Left lobe of liver (tissue), 2 donors: ENCODE data around the gene STARD3. TPM values are rescaled to one million over a fixed set of nuclear protein-coding genes. Genes with fewer than 3 reads are reported as not detected.

Experiments
- ATAC-seq: fragments of 200-7000 bp; cut with Tn5 transposase; one replicate; pipeline ENCODE4 v1.9.1; 2020; ENCODE audit warnings: mild to moderate bottlenecking, moderate library complexity
- DNase-seq: peaks from one replicate; pipeline ENCODE4 v3.0.0-alpha.2; 2020; ENCODE audit warnings: low spot score
- total RNA-seq: library from RNA; stranded (reverse); gene quantifications from one replicate; pipeline ENCODE4 v1.2.1, GENCODE V29; 2021
- donor health status: DM: no; HTN: no; CAD: no; lungs with moderate emphysema.
- donor health status: DM: no; HTN: yes; CAD: no.

STARD3 gene
- total RNA-seq, 1 donor from 2014 or later, result 27.3 TPM

DNA sequence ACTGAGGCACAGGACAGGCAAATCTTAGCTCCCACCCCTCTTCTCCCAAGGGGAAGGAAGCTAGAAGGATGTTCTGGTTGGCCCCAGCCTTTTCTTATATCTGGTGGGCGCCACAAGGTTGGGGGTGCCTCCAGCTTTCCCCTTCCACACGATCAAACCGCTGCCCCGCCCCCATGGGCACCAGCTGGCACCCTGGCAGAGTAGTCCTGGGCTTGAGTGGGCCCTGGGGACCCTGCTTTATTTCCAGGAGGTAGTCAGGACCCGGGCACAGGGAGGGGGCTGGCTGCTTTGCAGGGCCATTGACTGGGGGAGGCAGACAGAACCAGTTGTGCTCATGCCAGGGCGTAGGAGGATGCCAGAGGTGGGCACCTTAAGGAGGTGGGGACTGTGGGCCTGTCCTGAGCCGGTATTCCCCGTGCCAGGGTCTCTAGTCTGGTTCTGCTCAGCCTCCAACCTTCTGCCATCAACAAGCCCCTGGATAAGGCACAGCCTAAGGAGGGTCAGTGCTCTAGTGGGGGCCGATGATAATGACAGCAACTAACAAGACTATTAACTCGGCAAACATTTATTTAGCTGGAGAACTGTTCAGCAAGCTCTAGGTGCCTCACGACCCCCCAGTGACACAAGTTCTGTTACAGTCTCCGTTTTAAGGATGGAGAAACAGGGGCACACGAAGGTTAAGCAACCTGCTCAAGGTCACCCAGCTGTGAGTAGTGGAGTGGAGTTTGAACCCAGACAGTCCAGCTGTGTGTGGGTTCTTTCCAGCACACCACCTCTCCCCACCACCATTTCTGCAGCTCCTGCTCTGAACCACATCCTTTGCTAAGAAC, 17.8 kb upstream of the STARD3 start:
- DNase-seq (no peak), ATAC-seq (no peak)

DNA sequence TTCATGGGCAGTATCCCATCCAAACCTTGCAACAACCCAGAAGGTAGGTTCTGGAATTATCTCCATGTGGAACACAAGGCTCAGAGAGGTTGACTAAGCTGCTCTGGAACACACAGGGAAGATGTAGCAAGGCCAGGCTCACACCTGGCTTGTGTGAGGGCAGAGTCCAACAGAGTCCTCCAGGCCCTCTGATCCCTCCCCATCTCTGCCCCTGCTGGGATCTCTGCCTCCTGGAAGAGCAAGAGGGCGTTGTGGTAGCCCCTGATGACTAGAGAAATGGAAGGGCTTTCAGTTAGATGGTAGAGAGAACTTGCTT, 17.2 kb upstream of the STARD3 start:
- DNase-seq, result no peak
- ATAC-seq, result no peak

DNA sequence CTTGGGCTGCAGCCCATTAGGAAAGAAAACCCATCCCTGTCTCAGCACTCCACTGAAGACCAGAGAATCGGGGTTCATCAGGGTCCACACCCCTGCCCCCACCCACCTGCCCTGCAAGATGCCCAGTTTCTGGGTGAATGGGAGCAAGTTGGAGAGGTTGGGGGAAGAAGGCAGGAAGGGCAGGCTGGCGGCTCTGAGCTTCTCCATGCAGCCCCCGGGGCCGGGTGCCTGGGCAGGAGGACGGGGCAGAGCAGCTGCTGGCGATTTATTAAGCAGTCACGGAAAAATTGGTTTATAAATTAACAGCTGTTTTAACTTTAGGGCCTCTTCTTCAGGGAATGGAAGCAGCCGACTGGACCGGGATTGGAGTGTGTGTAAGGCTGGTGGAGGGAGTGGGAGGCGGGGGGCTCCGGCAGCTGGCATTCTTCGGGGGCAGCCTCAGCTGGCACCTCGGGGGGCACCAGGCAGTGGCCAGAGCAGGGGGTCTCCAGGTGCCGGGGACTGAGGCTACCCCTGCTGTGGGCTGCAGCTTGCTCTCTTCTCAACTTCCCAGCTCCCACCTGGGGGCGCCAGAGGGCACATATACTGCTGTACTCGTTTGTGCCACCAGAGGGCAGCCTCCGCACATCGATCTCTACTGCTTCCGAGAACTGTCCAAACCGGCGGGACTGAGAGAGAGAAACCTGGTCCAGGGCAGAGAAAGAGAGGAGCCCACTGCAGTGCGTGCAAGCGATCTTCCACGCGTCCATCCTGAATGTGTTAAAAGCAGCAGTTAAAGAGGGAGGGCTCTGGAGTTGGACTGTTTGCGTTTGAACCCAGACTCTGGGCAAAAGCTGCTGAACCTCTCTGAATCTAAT, 15.2 kb upstream of the STARD3 start:
- peak; percentile 90 for DNase-seq
- peak; percentile 88 for ATAC-seq

DNA sequence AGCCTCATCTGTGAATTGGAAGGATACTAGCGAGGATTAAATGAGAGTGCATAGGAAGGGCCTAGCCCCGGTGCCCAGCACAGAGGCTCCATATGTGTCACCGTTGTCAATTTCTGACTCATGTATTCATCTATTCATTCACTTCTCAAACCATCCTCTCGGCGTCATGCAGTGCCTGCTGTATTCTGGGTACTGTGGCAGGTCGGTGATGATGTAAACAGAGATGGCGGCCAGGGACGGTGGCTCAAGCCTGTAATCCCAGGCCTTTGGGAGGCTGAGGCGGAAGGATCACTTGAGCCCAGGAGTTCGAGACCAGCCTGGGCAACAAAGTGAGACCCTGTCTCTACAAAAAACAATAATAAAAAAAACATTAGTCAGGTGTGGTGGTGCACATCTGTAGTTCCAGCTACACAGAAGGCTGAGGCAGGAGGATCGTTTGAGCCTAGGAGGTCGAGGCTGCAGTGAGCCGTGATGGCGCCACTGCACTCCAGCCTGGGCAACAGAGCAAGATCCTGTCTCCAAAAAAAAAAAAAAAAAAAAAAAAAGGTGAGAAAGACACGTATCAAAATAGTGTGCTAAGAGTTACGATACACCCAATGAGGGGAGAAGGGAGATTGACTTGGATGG, 14.5 kb upstream of the STARD3 start:
- ATAC-seq (no peak), DNase-seq (no peak)

DNA sequence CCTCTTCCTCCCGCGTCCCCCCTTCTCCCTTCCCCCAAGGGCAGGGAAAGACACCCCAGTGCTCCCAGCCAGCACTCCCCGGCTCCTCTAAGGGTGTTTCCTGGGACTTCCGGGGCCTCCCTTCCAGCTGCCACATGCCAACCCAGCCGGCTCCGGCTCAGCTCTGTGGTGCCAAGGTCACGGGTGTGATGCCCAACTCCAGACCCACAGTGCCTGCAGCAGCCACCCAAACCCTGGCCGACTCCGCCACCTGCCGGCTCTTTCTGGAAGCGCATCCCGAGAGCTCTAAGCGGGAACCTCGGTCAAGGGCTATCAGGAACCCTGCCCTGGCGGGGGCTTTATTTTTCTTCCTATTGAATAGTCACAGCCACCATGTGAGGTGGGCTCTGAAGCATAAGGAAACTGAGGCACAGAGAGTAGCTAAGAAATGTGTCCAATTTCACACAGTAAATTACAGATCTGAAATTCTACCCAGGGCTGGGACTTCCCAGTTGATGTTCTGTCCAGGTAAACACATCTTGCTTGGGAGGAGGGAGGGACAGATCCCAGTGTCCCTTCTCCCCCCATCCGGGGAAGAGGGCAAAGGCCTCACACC, 13.5 kb upstream of the STARD3 start:
- ATAC-seq (peak; percentile 87), DNase-seq (peak; percentile 87)

DNA sequence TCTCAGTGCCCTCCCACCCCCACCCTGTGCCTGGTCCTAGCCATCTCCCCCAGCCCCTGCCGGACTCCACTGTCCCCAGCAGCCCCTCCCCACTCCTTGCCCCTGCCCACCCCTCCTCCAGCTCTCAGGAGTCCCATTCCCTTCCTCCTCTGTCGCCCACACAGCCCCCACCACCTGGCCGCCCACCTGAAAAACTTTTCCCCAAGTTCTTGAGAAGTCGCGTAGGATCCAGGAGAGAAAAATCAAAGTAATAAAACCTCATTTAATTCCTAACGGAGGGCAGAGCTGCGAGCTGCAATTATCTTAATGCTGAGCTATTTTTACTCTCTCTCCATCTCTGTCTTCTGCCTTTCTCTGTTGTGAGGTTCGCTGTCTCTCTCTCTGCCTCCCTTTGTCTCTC, 12.6 kb upstream of the STARD3 start:
- DNase-seq (no peak), ATAC-seq (no peak)

DNA sequence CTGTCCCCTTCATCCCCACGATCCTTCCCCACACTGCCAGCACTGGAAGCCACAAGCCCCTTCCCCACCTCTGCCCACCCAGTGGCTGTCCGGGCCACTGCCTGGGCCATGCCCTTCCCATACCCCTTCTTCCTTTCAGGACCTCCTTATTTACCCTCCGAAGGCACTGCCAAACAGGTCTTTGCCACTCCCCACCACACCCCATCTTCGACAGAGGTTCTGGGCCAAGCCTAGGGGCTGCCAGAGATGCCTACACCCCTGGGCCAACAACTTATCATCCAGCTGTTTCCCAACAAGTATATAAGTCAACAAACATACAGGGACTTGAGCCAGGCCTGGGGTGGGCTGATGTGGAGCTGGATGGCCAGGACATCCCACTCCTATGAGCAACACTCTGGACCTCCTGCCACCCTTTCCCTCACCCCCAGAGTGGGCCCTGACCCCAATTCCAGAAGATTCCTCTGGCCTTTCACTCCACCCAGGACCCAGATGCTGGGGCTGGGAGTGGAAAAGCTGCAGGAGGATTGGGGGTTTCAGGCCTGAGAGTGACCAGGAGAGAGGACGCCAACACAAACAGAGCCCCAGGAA, 11.7 kb upstream of the STARD3 start:
- no peak for DNase-seq
- no peak for ATAC-seq

DNA sequence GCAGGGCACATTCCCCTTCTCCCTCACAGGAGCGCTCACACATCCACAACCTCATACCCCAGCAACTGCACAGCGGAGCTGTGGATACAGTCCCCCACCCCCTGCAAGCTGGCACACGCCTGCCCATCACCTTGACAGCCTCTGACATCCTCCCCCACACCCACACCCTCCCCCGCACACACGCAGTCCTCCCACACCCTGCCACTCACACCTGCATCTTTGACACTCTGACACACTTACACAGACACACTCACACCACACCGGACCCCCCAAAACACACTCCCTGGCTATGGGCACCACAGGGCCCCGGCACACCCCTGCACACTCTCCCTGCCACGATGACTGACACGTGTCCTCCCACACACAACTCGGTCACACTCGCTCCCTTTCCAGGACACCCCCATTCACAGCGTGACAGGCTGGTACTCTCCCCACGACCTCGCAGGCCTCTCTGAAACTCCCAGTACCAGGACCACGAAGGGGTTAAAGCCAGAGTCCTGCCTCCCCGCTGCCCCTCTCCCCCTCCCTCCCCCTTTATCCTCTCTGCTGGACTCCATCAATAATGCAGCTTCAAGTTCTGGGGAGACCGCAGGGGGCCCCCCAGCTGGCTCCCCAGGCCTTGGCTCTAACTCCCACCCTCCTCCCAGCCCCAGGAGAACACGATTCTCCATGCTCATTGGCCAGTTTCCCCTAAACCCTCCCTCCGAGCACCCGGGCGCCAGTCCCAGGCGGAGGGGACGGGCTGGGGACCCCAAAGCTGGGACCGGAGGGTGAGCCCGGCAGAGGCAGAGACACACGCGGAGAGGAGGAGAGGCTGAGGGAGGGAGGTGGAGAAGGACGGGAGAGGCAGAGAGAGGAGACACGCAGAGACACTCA, 10.5 kb upstream of the STARD3 start, which contains the start of gene PPP1R1B:
Gene PPP1R1B, plus strand, starts transcription at position 782 of the 876 bp plus-strand sequence. CDS start 441 bp downstream, outside the sequence.
- ATAC-seq (no peak), DNase-seq (no peak)

DNA sequence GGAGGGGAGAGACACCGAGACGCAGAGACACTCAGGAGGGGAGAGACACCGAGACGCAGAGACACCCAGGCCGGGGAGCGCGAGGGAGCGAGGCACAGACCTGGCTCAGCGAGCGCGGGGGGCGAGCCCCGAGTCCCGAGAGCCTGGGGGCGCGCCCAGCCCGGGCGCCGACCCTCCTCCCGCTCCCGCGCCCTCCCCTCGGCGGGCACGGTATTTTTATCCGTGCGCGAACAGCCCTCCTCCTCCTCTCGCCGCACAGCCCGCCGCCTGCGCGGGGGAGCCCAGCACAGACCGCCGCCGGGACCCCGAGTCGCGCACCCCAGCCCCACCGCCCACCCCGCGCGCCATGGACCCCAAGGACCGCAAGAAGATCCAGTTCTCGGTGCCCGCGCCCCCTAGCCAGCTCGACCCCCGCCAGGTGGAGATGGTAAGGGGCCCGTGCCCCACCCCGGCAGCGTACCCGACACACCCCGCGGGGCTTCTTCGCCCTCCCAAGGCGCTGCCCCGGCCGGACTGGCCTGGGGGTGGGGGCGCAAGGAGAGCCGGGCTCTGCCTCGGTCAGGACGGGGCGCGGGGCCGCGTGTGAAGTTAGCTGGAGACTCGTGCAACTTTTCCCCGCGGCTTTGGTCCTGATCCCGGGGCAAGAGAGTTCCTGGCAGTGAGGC, 9.8 kb upstream of the STARD3 start:
- no peak for DNase-seq
- ATAC-seq, result no peak

DNA sequence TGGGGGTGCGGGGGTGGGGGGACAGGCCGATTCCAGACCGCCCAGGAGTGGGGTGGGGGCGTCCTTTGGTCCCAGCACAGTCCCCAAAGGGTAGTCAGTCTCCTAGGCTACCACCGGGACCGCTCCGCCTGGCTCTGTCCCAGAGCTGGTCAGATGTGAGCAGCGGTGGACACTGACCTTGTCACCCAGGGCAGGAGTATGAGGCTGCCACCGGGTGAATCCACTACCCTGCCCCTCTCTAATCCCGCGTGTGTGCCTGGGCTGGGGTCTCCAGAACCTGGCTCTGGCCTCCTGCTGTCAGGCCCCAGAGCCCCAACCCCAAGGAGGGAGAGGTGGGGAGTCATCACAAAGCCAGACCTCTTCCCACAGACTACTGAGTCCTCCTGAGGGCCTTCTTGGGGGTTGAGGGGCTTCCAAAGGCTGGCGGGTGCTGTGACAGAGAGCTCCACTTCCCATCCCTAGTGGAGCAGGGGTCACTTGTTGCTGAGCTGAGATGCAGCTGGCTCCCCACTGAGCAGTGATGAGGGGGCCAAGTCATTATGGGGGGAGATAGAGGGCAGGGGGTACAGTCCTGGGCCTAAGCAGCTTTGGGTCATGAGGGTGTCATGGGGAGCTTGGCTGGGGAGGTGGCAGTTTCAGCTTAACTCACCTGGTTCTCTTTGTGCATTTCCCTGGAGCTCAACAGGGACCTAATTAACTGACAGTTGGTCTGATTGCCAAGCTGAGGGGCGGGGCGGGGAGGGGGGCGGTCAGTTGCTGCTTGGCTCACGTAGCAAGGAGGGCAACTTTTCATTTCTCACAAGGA, 9.0 kb upstream of the STARD3 start:
- ATAC-seq, result peak; percentile 42
- no peak for DNase-seq

DNA sequence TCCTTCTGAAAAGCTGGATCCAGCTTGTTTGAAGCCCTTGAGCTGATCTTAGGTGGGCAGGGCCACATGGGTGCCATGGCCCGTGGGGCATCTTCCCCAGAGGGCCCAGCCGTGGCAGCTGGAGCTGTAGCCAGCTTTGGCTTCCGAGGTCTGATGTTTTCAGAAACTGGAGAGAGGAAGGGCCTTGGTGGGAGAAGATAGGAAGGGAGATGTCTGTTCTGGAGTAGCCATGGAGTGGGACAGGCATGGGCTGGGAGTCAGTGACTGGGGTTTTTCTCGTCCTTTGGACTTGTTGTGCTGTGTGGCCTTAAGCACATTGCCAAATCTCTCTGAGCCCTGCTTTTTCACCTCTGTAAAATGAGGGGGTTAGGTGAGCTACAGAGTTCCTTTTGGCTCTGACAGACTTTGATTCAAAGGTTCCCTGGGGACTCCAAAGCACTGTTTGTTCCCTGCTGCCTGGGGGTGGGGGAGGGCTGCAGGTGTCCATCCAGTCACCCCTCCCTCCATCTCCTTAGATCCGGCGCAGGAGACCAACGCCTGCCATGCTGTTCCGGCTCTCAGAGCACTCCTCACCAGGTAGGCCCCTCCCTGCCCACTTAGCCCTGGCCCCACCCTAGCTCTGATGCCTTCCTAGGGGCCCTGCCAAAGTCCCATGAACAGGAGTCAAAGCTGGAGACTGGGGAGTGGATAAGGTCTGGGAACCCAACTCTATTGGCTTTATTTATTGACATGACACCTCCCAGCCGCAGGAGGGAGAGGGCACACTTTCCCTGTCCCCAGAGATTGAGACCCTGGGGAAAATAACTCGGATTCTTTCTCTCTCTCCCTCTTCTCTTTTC, 8.1 kb upstream of the STARD3 start:
- DNase-seq (no peak), ATAC-seq (no peak)

DNA sequence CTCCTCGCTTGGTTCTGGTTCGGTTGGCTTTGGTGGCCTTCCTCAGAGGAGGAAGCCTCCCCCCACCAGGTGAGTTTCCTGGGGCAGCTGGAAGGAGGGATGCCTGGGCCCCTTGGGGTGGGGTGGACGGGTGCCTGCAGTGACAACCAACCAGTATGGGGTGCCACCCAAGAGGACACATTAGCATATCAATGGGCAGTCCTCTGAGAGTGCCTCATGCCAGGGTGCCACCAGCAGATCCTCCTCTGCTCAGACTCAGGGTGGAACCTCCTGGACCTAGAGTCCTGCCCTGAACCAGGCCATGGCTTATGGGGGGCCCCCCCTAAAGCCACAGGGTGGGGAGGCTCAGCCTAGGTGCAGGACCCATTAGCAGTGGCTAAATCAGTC, 7.5 kb upstream of the STARD3 start:
- ATAC-seq (no peak), DNase-seq (no peak)

DNA sequence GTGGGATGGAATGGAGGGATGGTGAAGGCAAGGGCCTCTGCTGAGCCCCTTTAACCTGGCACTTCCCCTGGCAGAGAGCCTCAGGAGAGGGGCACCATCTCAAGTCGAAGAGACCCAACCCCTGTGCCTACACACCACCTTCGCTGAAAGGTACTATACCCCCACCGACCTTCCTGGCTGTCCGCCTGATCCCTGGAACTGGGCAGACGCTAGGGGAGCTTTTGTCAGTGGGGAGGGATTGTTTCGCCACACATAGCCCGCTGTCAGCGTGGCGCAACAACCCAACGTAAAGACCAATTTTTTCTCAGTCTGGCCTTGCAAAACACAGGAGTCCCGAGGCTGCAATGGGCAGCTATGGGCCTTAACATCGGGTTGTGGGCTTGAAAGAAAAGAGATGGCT, 7.0 kb upstream of the STARD3 start:
- ATAC-seq (no peak), DNase-seq (no peak)

DNA sequence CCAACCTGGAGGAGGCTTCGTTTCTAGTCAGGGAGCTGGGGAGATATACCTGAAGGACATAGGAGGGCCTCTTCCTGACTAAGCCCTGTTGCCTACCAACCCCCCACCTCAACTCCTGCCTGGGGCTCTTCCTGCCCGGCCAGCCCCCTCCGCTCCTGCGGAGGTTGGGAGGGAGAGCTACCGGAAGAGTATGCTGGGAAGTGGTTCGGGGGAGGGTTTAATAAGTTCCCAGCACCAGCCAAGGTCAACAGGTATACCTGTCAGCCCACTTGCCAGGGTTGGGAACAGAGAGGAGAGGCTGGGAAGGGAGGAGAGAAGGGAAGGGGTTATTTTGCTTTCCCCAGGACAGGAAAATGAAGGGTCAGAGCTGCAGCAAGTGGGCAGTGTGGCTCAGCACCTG, 5.5 kb upstream of the STARD3 start:
- no peak for ATAC-seq
- DNase-seq, result no peak

DNA sequence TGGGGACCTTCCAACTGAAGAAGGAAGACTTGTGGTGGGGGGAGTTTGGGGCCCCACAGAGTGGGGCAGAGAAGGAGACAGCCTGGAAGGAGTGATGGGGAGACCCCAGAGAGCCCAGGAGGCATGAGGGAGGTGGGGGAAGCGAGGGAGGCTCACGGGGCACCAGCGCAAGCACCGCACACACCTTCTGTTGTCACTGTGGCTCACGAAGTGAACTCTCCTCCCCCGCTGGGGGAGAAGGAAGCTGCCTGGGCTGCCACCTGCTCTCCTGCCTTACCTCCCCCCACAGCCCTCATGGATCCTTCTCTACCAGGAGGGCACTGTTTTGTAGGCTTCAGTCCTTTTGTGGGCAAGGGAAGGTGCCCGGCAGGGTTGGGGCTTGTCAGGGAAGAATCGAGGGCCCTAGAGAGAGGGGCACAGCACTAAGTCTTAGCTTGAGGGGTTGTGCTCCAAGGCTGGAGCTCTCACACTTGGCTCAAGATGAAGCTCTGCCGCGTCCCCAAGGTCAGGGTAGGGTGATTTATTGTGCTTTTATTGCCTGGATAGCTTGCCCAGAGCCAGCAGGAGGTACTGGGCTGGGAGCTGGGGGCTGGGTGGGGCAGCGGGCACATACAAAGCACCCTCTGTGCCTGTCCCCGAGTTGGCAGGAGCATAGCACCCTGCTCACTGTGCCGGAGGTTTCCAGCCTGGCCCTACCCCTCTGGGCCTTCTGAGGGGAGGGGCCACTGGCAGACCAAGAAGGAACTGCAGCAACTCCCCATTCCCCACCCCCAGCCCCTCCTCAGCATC, 4.6 kb upstream of the STARD3 start:
- no peak for DNase-seq
- ATAC-seq, result no peak

DNA sequence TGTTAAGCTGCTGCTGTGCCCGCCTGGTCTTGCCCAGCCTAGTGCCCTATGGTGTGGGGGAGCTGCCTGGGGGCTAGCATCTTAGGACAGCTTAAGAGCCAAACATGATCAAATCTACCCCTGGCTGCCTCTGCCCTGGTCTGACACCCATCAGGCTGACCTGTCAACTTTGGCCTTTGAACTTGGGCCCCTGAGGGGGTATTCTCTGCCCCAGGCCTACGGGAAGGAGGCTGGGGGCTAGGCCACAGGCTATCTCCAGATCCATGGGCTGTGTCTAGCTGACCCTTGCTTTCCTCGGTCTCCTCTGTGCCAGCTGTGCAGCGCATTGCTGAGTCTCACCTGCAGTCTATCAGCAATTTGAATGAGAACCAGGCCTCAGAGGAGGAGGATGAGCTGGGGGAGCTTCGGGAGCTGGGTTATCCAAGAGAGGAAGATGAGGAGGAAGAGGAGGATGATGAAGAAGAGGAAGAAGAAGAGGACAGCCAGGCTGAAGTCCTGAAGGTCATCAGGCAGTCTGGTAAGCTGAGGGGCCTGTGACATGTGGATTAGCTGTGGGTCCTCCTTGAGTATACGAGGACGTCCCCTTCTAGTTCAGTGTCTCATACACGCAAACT, 3.3 kb upstream of the STARD3 start:
- ATAC-seq, result no peak
- DNase-seq, result no peak
